ENCODE results near the gene GPC3.
"Not testable (repeated sequence)": the region's sequence is repeated elsewhere in the genome, so short reads cannot be mapped to it uniquely, and the experiment has no call there.

Gene GPC3

DNA sequence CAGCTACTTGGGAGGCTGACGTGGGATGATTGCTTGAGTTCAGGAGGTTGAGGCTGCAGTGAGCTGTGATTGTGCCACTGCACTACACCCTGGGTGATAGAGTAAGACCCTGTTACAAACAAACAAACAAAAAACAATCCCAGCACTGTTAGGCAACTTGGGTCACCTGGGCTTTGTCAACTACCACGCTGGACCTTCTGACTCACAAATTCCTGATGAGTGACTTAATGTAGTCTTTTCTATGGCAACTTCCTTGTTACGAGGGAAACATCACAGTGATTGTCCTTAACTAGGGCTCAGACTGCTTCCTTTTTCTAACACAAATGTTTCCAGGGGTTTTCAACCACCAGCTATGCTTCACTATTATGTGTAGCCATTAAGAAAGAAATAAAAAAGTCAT, 441.3 kb downstream of the GPC3 start:
- no peak for DNase-seq

DNA sequence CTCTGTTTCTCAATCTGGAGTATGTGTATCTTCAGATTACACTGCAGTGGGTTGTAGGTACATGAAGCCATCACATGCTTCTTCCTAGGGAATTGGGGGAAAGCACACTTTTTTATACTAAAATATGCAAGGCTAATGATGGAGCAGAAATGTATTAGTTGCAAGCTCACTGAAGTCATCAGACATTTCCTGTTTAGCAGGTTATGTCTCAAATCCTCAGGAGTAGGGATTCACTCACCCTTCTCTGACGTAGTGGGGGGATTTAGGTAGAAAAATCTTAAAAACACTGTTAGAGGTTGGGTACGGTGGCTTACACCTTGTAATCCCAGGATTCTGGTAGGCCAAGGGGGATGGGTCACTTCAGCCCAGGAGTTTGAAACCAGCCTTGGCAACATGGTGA, 441.7 kb downstream of the GPC3 start:
- DNase-seq, result no peak

DNA sequence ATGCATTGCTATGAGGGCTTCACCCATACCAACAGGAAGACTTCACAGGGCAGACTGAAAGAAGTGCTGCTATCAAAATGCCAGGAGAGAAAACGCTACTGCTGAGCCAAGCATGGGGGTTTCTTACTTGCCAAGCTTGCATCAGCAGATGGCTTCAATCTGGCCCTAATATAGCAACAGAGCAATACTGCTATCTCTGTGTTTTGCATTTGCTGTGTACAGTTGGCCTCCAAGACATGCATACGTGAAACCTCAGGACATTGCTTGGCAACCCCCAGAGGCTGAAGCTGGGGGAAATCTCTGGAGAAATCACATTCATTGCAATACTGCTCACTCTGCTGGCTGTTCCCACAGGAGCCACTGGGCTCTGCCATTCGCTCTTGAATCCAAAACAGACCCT, 442.9 kb downstream of the GPC3 start:
- DNase-seq, result no peak

DNA sequence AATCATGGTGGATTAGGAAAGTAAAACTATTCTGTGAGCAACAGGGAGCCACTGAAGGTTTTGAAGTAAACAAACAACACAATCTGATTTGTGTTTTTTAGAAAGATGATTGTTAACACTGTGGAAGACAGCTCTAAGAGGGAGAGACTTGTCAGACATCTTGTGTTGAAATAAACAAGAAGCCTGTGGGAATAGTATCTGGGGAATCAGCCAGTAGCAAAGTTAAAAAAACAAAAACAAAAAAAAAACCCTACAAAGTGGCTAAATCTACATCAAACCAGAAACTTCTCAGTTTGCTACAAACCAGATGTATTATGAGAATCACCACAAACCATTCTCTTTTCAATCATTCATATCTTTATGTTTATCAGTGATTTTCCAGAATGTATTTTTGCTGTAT, 444.4 kb downstream of the GPC3 start:
- DNase-seq, result no peak

- DNase-seq, result no peak
Observed at GRCh38 chrX:133538148-133538547, 447.2 kb downstream of the GPC3 start.

DNA sequence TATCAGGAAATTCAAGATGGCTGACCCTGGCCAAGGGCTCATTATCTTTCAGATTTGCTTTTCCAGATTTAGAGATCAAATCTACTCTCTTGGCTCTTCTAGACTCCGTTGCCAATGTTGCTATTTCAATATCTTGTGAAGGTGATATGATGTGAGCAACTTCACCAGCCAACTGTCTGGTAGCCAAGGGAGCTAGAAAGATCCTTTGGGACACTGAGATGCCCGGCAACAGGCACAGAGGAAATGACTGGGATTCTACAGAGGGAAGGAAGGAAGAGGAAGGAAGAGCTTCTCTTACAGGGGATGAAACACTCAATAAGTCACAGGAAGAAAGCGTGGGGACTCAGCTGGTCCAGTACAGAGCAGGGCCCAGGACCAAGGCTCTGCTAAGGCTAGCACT, 448.3 kb downstream of the GPC3 start:
- DNase-seq, result no peak

DNA sequence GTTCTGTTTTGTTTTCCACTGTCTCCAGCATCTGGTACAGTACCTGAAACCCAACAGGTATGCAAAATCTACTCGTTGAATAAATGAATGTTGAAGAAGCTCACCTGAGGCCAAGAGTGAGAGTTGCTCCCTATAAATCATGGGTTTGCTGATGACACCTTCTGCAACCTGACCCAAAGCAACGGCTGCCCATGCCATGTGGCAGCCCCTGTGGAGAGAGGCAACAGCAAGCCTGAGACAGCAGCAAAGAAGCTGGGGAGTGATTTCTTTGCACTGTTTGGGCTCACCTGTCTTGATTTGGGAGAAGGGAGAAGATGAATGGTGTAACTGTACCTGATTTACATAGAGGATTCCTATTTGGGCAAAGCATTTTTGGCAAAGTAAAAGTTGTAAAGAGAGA, 450.3 kb downstream of the GPC3 start:
- DNase-seq, result no peak

DNA sequence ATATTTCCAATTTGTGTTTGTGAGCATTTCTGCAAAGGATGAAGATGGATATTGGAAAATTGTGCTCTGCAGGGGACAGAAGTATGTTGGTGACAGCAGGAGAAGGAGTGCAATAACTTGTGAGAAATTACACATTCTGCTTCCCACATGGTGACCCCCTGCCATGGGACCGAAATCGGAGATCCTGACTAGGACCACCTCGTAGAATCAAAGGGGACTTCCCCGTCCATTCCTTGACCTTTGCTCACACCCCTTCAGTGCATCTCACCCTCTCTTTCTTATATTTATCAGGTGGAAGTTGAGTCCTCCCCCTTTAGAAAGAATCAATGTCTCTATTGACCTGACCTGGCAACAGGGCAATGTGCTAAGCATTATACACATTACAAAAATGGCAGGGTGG, 451.2 kb downstream of the GPC3 start:
- DNase-seq, result no peak

DNA sequence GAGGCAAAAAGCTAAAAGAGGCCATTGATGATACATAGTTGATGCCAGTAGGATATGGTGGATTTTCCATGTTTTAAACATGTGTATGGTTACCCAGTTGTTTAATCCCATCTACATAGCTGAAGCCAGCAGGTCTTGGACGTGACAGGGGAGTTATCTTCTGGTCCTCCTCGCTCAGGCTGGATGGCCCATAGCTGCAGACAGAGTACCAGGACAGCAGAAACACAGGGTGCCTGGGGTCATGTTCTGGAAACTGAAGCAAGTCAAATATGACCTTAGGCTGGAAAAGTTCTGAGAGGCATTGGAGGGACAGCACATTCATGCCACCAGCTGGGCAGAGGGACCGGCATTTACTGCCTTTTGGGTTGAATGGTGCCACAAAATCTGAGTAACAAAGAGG, 452.1 kb downstream of the GPC3 start:
- no peak for DNase-seq

GRCh38 chrX:133530960-133531359, 454.4 kb downstream of the GPC3 start:
- DNase-seq, result no peak

DNA sequence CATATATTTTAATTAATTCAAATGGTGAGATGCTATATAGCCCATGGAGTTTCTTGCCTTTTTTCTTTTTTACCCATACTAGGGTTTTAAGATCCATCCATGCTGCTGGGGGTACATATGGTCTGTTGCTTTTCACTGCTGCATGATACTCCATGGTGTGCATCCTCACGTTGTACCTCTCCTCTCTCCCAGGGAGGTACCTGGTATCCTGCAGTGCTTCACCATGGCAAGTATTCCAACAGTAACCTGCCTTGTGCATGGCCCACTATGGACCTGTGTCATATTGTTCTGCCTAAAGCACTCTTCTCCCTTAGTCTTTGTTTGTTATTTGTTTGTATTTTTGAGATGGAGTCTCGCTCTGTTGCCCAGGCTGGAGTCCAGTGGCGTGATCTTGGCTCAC, 455.8 kb downstream of the GPC3 start:
- DNase-seq, result no peak

DNA sequence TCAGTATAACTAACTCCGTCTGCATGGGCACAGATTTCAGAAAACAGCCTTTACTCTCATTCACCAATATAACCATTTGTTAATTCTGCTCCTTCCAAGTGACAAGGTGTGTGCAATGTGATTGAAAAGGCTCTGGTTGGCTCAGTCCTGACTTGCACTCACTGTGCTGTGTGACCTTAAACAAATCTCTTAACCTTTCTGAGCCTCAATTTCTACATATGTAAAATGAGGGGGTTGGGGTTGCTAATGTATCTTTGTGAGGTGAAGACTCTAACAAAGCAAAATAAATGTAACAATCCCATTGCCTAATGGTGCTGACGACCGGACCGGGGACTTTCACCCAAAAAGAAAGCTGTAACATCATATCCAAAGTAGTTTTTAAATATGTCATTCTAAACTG, 457.6 kb downstream of the GPC3 start:
- DNase-seq, result no peak

DNA sequence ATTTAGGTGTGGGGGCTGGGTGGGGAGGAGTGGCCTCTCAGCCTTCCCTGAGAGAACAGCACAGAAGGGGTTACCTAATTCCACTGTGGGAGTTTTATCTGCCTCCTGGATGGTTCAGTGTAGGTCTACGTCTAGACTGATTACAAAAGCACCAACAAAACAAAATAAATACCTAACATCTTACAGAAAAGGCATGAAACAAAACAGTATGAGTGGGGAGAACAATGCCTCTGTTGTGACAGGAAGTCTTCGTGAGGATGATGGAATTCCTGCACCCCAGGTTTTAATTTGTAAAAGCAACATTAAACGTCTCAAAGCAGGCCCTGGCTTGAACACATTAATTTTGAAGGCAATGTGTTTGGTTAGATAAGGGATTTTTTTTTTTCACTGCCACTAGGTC, 458.0 kb downstream of the GPC3 start:
- no peak for DNase-seq

GRCh38 chrX:133526773-133527172, 458.6 kb downstream of the GPC3 start:
- DNase-seq, result not testable (repeated sequence)

GRCh38 chrX:133523526-133523925, 461.9 kb downstream of the GPC3 start:
- no peak for DNase-seq

GRCh38 chrX:133523081-133523487, 462.3 kb downstream of the GPC3 start:
- DNase-seq, result no peak

DNA sequence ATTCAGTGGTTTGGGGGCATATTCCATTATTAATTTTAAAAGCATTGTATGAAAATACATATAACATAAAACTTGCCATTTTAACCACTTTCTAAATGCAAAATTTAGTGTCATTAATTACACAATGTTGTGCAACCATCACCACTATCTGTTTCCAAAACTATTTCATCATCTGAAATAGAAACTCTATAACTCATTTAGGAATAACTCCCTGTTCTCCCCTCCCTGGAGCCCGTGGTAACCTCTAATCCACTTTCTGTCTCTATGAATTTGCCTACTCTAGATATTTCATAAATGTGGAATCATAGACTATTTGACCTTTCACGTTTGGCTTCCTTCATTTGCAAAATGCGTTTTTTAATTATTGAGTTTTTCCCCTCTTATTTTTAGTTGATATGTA, 468.7 kb downstream of the GPC3 start:
- no peak for DNase-seq

- DNase-seq, result no peak
Observed at GRCh38 chrX:133514486-133514885, 470.9 kb downstream of the GPC3 start.

GRCh38 chrX:133513123-133513522, 472.3 kb downstream of the GPC3 start:
- DNase-seq, result no peak

GRCh38 chrX:133511041-133511440, 474.4 kb downstream of the GPC3 start:
- DNase-seq, result no peak

- no peak for DNase-seq
Observed at GRCh38 chrX:133497356-133497755, 488.0 kb downstream of the GPC3 start.

GRCh38 chrX:133495464-133496391, 489.7 kb downstream of the GPC3 start:
- DNase-seq, result no peak

DNA sequence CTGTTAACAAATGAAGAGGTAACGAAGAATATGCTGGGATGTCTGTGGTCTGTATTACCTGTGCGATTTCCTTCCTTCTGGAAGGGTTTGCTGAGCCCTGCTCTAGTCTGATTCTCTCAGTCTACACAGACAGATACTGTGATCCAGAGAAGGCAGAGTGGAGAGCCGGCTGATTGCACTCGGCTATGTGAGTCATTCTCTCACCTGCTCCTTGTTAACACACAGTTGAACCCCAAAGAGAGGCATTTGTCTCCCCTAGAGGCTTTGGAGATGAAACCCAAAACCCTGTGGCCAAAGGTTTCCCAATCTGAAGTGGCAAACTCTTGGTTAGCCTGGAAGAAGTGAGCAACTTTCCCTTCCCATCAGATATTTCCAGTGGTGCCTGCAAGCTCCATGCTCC, 492.0 kb downstream of the GPC3 start:
- DNase-seq, result no peak

- no peak for DNase-seq
Observed at GRCh38 chrX:133490955-133491354, 494.4 kb downstream of the GPC3 start.

Measured in activated CD4-positive, CD25-positive, alpha-beta regulatory T cell (primary cell).